ENCODE results near the gene TGOLN2. TPM values are rescaled to one million over a fixed set of nuclear protein-coding genes. Genes with fewer than 3 reads are reported as not detected.
A peak's percentile ranks its signal among the peaks of the same experiment; 100 is the strongest.
"Not testable (repeated sequence)": the region's sequence is repeated elsewhere in the genome, so short reads cannot be mapped to it uniquely, and the experiment has no call there.

The TGOLN2 gene
- total RNA-seq, 1 experiment from 2014 or later = 73.7 TPM

DNA sequence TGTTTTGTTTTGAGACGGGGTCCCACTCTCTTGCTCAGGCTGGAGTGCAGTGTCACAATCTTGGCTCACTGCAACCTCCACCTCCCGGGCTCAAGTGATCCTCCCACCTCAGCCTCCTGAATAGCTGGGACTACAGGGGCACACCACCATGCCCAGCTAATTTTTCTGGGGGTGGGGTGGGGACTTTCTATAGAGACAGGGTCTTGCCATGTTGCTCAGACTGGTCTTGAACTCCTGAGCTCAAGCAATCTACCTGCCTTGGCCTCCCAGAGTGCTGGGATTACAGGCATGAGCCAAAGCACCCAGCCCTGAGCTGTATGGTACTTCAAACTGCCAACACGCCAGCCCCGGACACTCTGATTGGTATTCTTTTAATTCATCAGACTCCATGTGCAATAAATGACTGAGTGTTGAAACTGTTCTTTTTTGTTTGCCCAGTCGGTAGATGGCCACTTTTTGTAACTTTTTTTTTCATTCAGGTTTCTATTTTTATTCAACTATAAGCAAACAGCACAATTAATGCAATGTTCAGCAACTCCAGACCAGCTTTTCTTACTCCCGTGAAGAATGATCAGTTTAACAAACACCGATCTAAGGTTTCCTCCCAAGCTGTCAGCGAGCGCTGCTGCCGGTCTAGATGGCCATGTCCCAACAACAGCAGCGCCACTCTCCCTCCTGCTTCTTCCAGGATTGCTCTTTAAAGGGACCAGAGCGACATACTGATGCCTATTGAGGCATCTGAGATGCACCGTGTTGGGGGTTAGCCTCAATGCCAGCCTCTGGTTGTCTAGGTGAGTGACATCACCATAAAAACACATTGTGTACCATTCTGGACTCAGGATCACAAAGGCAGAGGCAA, 12.5 kb upstream of the TGOLN2 start:
- no peak for DNase-seq (ENCODE audit: low read depth)

DNA sequence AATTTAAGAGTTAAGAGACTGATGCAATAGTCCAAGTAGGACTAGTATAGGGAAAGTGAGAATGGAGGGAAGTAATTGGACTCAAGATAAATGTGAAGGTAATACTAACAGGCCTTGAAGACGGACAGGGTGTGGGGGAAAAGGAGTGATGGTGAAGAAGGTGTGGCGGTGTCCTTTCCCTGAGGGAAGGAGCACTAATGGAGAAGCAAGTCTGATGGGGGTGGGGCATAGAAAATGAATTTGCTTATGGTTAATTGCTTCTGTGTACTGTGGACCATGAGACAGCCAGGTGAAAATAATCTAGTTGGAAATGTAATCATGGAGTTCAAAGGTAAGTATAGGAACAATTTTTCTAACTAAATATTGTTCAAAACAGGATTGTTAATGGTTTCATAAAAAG, 7.1 kb upstream of the TGOLN2 start:
- DNase-seq (ENCODE audit: low read depth) = no peak

DNA sequence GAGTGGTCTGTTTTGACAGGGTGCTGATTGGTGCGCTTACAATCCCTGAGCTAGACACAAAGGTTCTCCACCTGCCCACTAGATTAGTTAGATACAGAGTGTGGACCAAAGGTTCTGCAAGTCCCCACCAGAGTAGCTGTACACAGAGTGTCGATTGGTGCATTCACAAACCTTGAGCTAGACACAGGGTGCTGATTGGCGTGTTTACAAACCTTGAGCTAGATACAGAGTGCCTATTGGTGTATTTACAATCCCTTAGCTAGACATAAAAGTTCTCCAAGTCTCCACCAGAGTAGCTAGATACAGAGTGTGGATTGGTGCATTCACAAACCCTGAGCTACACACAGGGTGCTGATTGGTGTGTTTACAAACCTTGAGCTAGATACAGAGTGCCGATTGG, 6.1 kb upstream of the TGOLN2 start:
- DNase-seq (ENCODE audit: low read depth) = not testable (repeated sequence)

DNA sequence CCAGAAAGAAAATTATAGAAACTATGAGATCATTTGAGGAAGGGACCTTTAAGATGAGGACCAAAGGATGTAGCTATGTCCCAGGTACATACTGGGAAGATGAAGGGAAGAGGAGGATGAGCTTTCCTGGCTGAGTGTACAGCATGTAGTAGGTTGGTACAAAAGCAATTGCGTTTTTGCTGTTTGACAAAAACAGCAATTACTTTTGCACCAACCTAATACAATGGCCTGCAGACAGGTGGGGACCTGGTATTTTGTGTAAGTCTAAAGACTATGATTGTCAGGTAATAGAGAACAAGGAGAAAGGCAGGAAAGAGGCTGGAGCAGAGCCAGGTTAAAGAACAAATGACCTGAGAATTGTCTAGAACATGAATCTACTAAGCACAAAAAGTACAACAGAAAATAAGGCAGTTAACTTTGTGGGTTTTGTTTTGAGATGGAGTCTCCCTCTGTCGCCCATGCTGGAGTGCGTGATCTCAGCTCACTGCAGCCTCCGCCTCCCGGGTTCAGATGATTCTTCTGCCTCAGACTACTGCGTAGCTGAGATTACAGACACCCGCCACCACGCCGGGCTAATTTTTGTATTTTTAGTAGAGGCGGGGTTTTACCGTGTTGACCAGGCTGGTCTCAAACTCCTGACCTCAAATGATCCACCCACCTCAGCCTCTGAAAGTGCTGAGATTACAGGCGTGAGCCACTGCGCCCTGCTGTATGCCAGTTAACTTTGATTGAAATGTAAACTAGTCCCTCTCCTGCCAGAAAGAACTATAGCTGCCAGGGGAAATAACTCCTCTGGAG, 3.2 kb upstream of the TGOLN2 start:
- no peak for DNase-seq (ENCODE audit: low read depth)

DNA sequence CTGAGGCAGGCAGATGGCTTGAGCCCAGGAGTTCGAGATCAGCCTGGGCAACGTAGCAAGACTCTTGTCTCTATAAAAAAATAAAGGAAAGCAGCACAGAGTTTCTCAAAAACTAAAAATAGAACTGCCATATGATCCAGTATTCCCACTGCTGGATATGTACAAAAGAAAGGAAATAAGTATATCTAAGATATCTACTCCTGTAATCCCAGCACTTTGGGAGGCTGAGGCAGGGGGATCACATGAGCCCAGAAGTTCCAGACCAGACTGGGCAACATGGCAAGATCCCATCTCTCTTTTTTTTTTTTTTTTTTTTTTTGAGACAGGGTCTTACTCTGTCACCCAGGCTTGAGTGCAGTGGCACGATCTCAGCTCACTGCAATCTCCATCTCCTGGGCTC, 1.9 kb upstream of the TGOLN2 start:
- not testable (repeated sequence) for DNase-seq (ENCODE audit: low read depth)

DNA sequence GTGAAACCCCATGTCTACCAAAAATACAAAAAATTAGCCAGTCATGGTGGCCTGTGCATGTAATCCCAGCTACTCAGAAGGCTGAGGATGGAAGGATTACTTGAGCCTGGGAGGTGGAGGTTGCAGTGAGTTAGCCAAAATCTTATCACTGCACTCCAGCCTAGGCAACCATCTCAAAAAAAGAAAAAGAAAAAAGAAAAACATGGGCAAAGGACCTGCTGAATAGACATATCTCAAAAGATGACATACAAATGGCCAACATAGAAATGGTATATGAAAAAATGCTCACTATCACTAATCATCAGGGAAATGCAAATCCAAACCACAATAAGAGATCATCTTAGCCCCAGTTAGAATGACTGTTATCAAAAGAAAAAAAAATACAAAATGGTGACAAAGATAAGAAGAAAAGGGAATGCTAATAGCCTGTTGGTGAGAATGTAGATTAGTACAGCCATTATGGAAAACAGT, 1.4 kb upstream of the TGOLN2 start:
- DNase-seq (ENCODE audit: low read depth) = no peak

DNA sequence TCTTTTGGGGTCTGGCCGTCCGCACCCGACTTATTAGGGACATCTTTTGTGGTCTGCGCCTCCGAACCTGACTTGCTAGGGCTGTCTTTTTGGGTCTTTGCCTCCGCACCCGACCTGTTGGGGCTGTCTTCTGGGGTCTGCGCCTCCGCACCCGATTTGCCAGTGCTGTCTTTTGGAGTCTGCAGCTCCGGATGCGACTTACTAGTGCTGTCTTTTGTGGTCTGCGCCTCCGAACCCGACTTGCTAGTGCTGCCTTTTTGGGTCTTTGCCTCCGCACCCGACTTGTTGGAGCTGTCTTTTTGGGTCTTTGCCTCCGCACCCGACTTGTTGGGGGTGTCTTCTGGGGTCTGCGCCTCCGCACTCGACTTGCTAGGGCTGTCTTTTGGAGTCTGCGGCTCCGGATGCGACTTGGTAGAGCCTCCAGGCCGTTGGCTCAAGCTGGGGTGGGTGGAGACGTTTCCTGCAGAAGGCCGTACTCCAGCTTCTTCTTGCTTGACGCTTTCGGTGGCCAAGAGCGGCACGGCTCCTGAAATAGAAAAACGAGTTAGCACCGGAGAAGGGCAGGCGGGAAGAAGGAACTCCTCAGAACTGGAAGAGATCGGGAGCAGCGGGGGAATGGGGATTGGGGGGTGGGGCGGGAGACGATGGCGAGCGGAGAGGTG, 498 bp downstream of the TGOLN2 start:
- DNase-seq (ENCODE audit: low read depth) = peak; percentile 29

DNA sequence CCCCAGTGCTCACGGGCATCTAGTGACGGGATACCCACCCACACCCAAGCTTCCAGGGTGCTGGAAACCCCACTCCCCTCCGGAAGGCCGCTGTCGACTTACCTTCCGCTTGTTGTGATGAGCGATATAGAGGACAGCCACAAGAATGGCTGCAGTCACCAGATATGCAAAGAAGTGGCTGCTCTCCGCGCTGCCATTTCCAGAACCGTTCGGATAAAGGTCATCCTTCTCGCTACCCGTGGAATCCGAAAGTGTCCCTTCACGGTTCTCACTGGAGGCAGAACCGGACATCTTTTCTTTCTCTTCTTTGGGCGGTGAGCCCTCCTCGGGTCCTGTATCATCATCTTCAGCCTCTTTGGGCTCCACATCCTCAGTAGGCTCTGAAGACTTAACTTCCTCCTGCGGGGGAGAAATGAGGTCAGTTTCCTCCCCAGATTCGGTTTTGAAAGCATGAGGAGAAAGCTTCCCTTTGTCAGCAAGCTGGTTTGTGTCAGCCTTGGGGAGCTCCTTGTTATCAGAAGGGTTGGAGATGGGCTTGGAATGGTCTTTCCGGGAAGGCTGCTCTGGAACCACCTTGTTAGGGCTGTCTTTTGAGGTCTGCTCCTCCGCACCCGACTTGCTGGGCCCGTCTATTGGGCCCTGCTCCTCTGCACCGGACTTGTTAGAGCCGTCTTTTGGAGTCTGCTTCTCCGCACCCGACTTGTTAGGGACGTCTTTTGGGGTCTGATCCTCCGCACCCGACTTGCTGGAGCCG, 1.2 kb downstream of the TGOLN2 start:
- peak; percentile 25 for DNase-seq (ENCODE audit: low read depth)

DNA sequence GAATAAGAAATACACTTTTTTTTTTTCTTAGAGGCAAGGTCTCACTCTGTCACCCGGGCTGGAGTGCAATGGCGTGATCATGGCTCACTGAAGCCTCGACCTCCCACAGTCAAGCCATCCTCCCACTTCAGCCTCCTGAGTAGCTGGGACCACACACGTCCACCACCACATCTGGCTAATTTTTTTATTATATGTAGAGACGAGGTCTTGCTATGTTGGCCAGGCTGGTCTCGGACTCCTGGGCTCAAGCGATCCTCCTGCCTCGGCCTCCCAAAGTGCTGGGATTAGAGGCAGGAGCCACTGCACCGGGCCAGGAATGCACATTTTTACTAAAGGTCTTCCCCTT, 2.4 kb downstream of the TGOLN2 start:
- no peak for DNase-seq (ENCODE audit: low read depth)

DNA sequence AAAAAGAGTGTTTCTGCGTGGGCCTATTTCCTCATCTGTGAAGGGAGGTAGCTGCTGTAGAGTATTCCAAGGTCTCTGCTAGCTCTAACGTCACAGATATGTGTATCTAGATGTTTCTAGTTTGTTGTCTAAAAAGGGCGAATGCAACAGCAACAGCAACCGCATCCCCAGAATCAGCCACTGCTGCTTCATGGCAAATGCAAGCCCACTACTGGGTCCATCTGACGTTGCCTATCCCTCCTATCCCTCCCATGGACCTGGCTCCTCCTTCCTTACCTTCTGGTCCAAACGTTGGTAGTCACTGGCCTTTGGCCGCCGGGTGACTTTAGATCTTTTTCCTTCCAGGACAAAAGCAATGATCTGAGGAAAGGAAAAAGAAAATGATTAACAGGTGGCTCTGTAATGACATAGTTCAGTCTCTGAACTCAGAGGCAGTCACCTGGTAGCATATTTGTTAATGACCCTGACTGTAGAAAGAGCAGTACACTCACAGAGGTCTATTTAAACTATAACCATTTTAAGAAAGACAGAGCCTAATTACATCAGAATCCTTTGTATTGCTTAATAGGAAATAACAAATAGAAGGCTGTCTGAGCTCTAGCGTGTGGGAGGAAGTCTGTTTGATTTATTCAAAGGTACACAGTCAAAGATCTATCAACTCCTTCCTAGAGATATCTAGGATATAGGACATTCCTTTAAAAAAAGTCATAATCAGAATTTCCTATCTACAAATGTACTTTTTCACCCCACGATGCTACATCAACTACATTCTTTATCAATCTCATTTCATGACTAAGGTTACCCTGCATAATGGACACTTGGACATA, 2.9 kb downstream of the TGOLN2 start:
- DNase-seq (ENCODE audit: low read depth) = no peak

DNA sequence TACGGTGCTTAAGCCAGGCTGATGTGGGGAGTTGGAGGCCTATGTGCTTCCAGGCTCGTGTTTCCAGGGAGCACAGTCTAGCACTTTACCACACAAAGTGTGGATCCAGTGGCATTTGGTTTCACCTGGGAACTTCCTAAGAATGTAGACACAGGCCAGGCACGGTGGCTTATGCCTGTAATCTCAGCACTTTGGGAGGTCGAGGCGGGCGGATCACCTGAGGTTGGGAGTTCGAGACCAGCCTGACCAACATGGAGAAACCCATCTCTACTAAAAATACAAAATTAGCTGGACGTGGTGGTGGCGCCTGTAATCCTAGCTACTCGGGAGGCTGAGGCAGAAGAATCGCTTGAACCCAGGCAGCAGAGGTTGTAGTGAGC, 3.8 kb downstream of the TGOLN2 start:
- not testable (repeated sequence) for DNase-seq (ENCODE audit: low read depth)

DNA sequence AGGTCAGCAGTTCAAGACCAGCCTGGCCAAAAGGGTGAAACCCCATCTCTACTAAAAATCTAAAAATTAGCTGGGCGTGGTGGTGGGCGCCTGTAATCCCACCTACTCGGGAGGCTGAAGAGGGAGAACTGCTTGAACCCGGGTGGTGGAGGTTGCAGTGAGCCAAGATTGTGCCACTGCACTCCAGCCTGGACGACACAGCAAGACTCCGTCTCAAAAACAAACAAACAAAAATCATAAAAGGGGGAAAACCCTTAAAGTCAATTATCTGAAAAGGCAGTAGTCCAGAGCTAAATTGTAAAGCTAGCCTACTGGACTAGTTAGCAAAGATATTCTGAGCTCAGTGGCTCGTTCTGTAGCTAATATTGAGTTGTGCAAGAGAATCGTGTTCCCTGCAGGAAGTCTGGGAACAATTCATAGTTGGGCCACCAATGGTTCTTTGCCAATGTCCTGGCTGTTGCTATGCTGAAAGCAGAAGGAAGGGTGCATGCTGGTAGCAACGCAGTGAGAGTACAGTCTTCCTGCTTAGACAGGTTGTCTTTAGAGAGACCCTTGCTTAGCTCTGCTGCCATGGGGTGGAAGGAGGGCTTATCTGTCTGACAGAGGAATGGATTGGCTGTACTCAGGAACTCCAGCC, 4.3 kb downstream of the TGOLN2 start:
- no peak for DNase-seq (ENCODE audit: low read depth)

DNA sequence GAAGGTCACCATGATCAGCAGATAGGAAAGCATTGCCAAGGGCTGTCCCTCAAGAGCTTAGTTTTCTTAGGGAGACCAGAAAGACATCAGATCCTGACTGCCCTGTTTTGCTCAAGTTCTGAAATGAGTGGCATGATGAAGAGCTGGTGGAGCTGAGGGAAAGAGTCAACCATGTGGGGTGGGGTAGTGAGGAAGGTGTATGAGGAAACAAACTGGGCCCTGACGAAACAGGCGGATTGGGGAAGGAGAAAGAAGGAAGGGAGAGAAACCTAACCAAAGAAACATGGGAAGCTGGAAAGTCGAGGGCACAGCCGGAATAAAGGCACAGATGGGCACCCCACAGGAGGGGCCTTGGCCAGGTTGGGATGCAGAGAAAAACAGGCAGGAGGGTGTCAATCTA, 8.0 kb downstream of the TGOLN2 start:
- DNase-seq (ENCODE audit: low read depth) = no peak

DNA sequence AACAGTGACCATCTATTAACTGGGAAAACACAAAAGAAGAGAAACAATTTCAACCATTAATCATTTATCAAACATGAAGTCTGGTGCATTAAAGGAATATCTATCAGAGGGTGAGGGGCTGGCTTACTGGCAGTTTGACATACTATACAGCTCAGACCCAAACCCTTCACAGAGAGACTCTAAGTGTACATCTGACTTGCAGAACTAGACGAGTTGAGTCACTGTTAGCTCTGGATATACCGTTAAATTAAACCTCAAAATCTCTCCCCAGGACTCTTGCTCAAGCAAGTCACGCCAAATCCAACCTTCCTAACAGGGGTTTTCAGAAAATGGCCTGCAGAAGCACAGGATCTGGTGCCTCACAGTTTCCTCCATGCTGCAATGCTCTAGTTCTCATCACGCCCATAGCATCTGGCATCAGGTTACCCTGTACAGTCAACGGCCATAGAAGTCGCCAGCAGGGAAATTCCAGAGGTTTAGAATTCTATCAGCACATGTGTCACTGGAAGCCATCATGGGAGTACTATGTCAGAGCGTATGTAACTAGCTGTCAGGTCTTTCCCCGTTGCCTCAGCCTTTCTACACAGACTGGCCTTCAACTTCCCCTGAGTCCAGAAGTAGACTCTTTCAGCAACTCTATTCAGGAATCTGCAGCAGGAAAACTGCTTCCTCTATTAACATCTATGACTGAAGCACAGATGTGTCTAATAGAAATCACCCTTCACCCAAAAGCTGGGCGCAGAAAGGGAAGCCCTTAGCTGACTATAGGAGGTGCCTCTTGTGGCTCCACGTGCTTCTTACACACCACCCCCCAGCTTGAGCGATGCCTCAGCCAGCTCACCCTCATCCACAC, 9.3 kb downstream of the TGOLN2 start:
- DNase-seq (ENCODE audit: low read depth) = peak; percentile 45

DNA sequence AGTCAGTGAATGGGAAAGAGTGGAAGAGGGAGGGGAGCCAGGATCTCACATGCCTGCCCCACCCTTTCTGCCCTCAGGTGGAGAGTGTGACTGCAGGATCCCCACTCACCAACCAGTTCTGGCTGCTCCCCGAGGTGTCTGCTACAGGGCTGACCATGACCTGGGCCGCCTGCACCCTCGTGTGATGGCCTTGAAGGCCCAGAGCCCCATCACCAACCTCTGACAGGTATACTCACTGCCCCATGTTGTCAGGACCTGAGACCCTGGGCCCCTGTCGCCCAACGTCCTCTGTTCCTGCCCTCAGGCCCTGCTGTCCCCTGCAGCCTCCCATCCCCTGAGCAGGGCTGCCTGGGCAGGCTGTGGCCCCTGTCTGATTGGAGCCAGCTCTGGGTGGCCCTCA, 11.9 kb downstream of the TGOLN2 start:
- DNase-seq (ENCODE audit: low read depth) = not testable (repeated sequence)

DNA sequence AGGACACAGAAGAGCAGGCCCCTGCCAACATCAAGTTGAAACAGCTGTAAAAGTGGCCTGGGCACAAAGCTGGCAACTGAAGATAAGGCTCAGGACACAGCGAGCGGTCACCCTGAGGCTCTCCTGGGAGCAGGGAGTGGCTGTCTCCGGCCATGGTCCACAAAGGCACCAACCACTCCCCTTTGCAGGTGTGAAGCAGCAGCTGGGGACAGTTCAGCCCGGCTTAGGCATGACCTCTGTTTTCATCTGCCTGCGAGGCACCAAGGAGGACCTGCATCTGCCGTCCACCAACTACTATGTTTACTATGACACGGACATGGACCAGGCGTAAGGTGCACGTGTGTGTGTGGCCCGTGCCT, 12.9 kb downstream of the TGOLN2 start:
- no peak for DNase-seq (ENCODE audit: low read depth)

DNA sequence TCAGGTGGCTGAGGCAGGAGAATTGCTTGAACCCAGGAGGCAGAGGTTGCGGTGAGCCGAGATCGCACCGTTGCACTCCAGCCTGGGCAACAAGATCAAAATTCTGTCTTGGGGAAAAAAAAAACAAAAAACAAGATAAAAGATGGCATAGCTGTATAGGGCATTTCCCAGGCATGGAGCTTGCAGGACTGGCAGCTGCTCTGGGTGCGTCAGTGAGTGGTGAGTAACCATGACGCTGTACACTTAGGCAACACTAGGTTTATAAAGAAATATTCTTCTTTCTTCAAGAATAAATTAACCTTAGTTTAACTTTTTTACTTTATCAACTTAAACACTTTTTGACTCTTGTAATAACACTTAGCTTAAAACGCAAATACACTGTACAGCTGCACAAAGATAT, 15.4 kb downstream of the TGOLN2 start:
- peak; percentile 76 for DNase-seq (ENCODE audit: low read depth)

DNA sequence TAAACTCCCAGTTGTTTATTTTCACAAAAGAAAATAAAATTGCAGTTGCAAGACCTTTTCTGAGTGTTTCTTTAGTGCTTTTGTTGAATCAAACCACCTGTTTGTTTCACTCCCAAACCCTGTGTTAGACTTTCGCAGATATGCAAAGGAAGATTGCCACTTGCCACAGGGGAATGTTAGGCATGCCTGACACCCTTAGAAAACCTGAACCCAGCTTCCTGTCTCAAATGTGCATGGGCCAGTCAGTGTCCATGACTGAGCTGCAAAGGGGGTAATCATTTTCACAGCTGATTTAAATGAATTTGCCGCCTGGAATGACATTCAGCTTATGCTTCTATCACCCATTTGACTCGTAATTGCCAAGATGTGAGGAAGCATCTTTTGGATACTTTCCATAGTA, 17.5 kb downstream of the TGOLN2 start:
- no peak for DNase-seq (ENCODE audit: low read depth)

DNA sequence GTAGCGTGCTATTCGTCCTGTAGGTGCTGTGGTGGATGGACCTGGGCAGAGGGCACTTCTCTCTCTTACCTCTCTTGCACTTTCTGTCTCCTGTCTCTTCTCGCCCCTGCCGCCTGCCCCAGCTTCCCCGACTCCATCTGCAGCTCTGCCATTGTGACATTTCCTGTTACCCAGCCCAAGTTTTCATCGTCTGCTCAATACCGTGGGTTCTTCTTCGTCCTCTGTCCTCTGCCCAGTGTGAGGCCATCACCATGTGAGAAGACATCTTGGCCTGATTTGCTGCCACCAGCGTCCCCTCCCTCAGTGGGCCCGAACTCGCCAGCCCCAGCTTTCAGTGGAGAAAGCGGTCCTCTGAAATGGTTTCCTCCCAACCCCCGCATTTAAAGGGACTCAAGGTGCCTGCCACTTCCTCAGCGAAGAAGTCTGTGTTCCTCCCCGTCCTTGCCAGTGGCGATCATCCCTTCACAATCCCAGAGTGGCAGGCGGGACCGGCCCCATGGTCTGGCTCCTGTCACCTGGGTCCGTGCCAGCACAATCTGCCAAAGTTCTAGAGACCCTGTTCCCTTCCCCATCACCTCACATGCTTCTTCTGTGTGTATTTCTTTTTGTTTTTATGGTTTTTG, 18.0 kb downstream of the TGOLN2 start:
- DNase-seq (ENCODE audit: low read depth) = no peak

Measured in HT1080 (cell line).